K562 (cell line): ENCODE measurements around the gene BNIP5. TPM values are rescaled to one million over a fixed set of nuclear protein-coding genes. Genes with fewer than 3 reads are reported as not detected.

Source experiments
- CCAR2 ChIP-seq: fragments of 200-400 bp; formaldehyde crosslinking; IDR thresholded peaks from 2 replicates; pipeline ENCODE4 v1.6.1; 2017; ENCODE audit warnings: mild to moderate bottlenecking, low read depth, low read length
- CREB1 ChIP-seq, 2 experiments: sonication (generic) in 1 of 2; formaldehyde crosslinking in 1 of 2; IDR thresholded peaks; 2 replicates each; pipeline versions ENCODE4 v1.6.1 to v1.8.0; 2012 to 2022; ENCODE audit warnings: inconsistent platforms in 1 of 2, mild to moderate bottlenecking in 1 of 2, missing genetic modification reagents in 1 of 2, moderate library complexity in 1 of 2
- DACH1 ChIP-seq: fragments of 450-650 bp; IDR thresholded peaks from 2 replicates; pipeline ENCODE4 v1.6.1; 2018; ENCODE audit not compliant: partially characterized antibody
- ETS2 ChIP-seq: IDR thresholded peaks from 2 replicates; pipeline ENCODE4 v1.6.1; 2016; ENCODE audit warnings: borderline replicate concordance, missing genetic modification characterization, mild to moderate bottlenecking, moderate library complexity, missing compliant biosample characterization; ENCODE audit not compliant: poor library complexity, severe bottlenecking
- GABPA ChIP-seq: fragments of 200-800 bp; sonication (Bioruptor generic); conservative IDR thresholded peaks from 2 replicates; pipeline ENCODE4 v1.6.1; 2016; ENCODE audit warnings: low read depth, missing genetic modification characterization, missing compliant biosample characterization
- HDGF ChIP-seq: fragments of 450-650 bp; IDR thresholded peaks from 2 replicates; pipeline ENCODE4 v1.6.1; 2016
- HNRNPK ChIP-seq: fragments of 200-400 bp; formaldehyde crosslinking; IDR thresholded peaks from one replicate; pipeline ENCODE4 v1.6.1; 2018; ENCODE audit warnings: mild to moderate bottlenecking, low read depth, low read length; ENCODE audit not compliant: poor library complexity, severe bottlenecking
- HNRNPUL1 ChIP-seq: fragments of 200-400 bp; formaldehyde crosslinking; IDR thresholded peaks from 2 replicates; pipeline ENCODE4 v1.6.1; 2017; ENCODE audit warnings: low read length
- JUN ChIP-seq, 2 experiments: sonication (generic) in 1 of 2; formaldehyde crosslinking in 1 of 2; IDR thresholded peaks; 2 replicates each; pipeline versions ENCODE4 v1.6.1 to v1.8.0; 2012 to 2022; ENCODE audit warnings: borderline replicate concordance in 2 of 2, mild to moderate bottlenecking in 2 of 2, improper control_type of control experiment in 1 of 2, low read depth in 1 of 2, low read length in 1 of 2, missing genetic modification reagents in 1 of 2
- NBN ChIP-seq: fragments of 450-650 bp; IDR thresholded peaks from 2 replicates; pipeline ENCODE4 v1.6.1; 2016; ENCODE audit warnings: low read depth, mild to moderate bottlenecking
- NCOR1 ChIP-seq: fragments of 450-650 bp; IDR thresholded peaks from 2 replicates; pipeline ENCODE4 v1.6.1; 2016; ENCODE audit warnings: mild to moderate bottlenecking, moderate library complexity
- PHB2 ChIP-seq: fragments of 450-650 bp; IDR thresholded peaks from 2 replicates; pipeline ENCODE4 v1.6.1; 2017; ENCODE audit warnings: low read depth
- POLR3G ChIP-seq: IDR thresholded peaks from 2 replicates; pipeline ENCODE4 v1.6.1; 2011; ENCODE audit not compliant: insufficient read length, insufficient replicate concordance; ENCODE audit errors: extremely low read depth
- PPARD ChIP-seq: fragments of 250-450 bp; sonication (Bioruptor Pico); IDR thresholded peaks from 2 replicates; pipeline ENCODE4 v1.8.0; 2022; ENCODE audit warnings: inconsistent platforms, mild to moderate bottlenecking, moderate library complexity
- RBM25 ChIP-seq: fragments of 200-400 bp; formaldehyde crosslinking; IDR thresholded peaks from 2 replicates; pipeline ENCODE4 v1.6.1; 2018; ENCODE audit warnings: low read length, low read depth, moderate library complexity; ENCODE audit not compliant: severe bottlenecking
- STAG1 ChIP-seq: sonication (generic); formaldehyde crosslinking; IDR thresholded peaks from 2 replicates; pipeline ENCODE4 v1.5.0; 2020; ENCODE audit warnings: missing genetic modification reagents, borderline replicate concordance
- TAF1 ChIP-seq: IDR thresholded peaks from 2 replicates; pipeline ENCODE4 v1.6.1; 2011; ENCODE audit warnings: mild to moderate bottlenecking, low read length, moderate library complexity; ENCODE audit not compliant: insufficient read depth, control insufficient read depth, severe bottlenecking; ENCODE audit errors: extremely low read depth
- TEAD2 ChIP-seq: fragments of 450-650 bp; IDR thresholded peaks from 2 replicates; pipeline ENCODE4 v1.6.1; 2016; ENCODE audit warnings: missing genetic modification characterization, control low read depth, missing compliant biosample characterization
- ZC3H4 ChIP-seq: sonication (generic); formaldehyde crosslinking; IDR thresholded peaks from 2 replicates; pipeline ENCODE4 v1.9.0; 2021; ENCODE audit warnings: missing genetic modification reagents, borderline replicate concordance
- ZKSCAN3 ChIP-seq: fragments of 250-450 bp; sonication (Bioruptor Pico); IDR thresholded peaks from 2 replicates; pipeline ENCODE4 v1.4.0; 2020
- ZNF121 ChIP-seq: sonication (generic); formaldehyde crosslinking; conservative IDR thresholded peaks from 2 replicates; pipeline ENCODE4 v1.8.0; 2022; ENCODE audit warnings: missing genetic modification reagents
- ZNF124 ChIP-seq: sonication (generic); formaldehyde crosslinking; IDR thresholded peaks from 2 replicates; pipeline ENCODE4 v1.8.1; 2022; ENCODE audit warnings: missing genetic modification reagents
- ZNF444 ChIP-seq: fragments of 250-450 bp; sonication (Bioruptor Pico); IDR thresholded peaks from 2 replicates; pipeline ENCODE4 v1.4.0; 2020; ENCODE audit warnings: mild to moderate bottlenecking, moderate library complexity
- ZNF449 ChIP-seq: fragments of 250-450 bp; sonication (Bioruptor Pico); IDR thresholded peaks from 2 replicates; pipeline ENCODE4 v1.8.0; 2022; ENCODE audit warnings: moderate library complexity, mild to moderate bottlenecking, inconsistent platforms
- ZNF76 ChIP-seq: fragments of 250-450 bp; sonication (Bioruptor Pico); IDR thresholded peaks from 2 replicates; pipeline ENCODE4 v1.4.0; 2020; ENCODE audit warnings: mild to moderate bottlenecking, moderate library complexity, borderline replicate concordance
- polyA plus RNA-seq, 8 experiments: library from polyadenylated mRNA; depleted of rRNA in 4 of 8; stranded (reverse) in 5 of 8; unstranded in 3 of 8; fragments of >200 nt; fragmentation: Nextera tagmentation in 2 of 8; fragmentation: Illumina TruSeq in 1 of 8; extraction: Ambion mirVana in 2 of 8; extraction: Trizol in 1 of 8; gene quantifications; 2 replicates each; pipeline versions ENCODE4 v1.2.1 to v1.2.3, GENCODE V29; 2011 to 2014; ENCODE audit warnings: inconsistent platforms in 1 of 8, missing spikeins in 1 of 8
- total RNA-seq, 7 experiments: library from RNA; depleted of rRNA in 6 of 7; stranded (reverse); fragments of >200 nt in 6 of 7; fragmentation: Illumina TruSeq in 2 of 7; extraction: Trizol in 2 of 7; gene quantifications; 2 replicates each; pipeline versions ENCODE4 v1.2.1 to v1.2.3, GENCODE V29; 2011 to 2021; ENCODE audit warnings: low replicate concordance in 1 of 7
- TF ChIP-seq, protein P1 (sequence below): sonication (generic); formaldehyde crosslinking; IDR thresholded peaks from 2 replicates; pipeline ENCODE4 v1.8.1; 2022; ENCODE audit warnings: missing genetic modification reagents

BNIP5 gene
- total and polyA plus RNA-seq, 9 of the 15 experiments (the other 6 are each of a cell fraction or from before 2014, with no cell fraction given) = not detected

DNA sequence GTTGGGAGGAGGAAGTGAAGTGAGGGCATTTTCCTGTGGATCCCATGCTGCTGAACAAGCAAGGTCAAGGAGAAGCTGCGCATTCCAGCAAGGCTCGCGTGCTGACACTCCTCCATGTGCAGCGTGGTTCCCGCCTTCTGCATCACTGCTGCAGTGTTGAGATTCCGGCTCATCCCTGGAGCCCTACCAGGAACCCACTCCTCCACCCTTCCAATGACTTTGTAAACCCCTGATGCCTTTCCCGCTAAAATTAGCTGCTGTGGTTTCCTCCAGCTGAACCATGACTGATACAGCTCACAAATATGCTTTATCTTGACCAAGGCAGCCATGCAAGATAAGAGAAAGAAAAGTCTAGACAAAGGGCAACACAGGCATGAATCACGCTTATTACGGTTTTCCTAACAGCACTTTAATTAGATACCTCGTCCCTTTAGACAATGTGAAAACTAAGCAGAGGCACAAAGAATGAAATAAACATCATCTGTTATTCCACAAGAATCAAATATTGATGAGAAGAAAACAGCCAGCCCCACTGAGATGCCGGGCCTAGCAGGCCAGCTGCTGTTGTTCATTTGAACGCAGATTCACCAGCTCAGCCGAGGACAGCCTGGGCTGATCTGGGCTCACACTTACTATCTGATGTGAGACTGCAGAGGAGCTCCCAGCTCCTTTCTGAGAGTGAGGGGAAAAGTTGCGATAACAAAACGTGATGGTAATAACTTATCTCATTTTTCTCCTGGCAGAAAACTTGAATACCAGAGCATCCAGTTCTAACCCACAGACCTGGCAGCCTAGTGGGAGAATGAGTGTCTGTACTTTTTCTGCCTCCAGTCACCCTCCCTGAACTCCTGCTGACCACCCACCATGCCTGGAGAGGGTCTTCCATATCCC is 14.2 kb upstream of the BNIP5 start (continued):
- TF ChIP-seq TEAD2 (tag) (peak; percentile 58; the same call in 1 of the 2 replicates), HDGF (no peak), RBM25 (no peak), ZNF449 (no peak), ZNF76 (CRISPR knock-in tag) (0 out of 2 replicates have a peak, but pooled peaks have one; percentile 50), PPARD (CRISPR knock-in tag) (no peak), ZNF121 (CRISPR knock-in tag) (no peak), TAF1 (no peak), ZKSCAN3 (CRISPR knock-in tag) (no peak), ETS2 (no peak), DACH1 (peak; percentile 94), HNRNPK (no peak), STAG1 (CRISPR knock-in tag) (no peak), CCAR2 (no peak), GABPA (tag) (peak; percentile 43), NBN (peak; percentile 96), ZNF444 (CRISPR knock-in tag) (0 out of 2 replicates have a peak, but pooled peaks have one; percentile 20), NCOR1 (peak; percentile 97), HNRNPUL1 (no peak), CREB1 (IDR thresholded peaks at IDR 0.05) (0 out of 2 replicates have a peak, but pooled peaks have one; percentile 11), CREB1 (CRISPR knock-in tag; IDR thresholded peaks at IDR 0.05) (peak; percentile 27; the same call in 1 of the 2 replicates), PHB2 (peak; percentile 56; the same call in 1 of the 2 replicates), ZC3H4 (CRISPR knock-in tag) (no peak), JUN (IDR thresholded peaks at IDR 0.05; ENCODE audit: borderline replicate concordance, low read depth, low read length) (peak; percentile 45; the same call in 1 of the 2 replicates), JUN (CRISPR knock-in tag; IDR thresholded peaks at IDR 0.05; ENCODE audit: borderline replicate concordance) (no peak), POLR3G (no peak), ZNF124 (CRISPR knock-in tag) (no peak)
- TF ChIP-seq, protein P1, sequence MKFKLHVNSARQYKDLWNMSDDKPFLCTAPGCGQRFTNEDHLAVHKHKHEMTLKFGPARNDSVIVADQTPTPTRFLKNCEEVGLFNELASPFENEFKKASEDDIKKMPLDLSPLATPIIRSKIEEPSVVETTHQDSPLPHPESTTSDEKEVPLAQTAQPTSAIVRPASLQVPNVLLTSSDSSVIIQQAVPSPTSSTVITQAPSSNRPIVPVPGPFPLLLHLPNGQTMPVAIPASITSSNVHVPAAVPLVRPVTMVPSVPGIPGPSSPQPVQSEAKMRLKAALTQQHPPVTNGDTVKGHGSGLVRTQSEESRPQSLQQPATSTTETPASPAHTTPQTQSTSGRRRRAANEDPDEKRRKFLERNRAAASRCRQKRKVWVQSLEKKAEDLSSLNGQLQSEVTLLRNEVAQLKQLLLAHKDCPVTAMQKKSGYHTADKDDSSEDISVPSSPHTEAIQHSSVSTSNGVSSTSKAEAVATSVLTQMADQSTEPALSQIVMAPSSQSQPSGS (CRISPR knock-in tag) = no peak
